SH-SY5Y (cell line): ENCODE data around the gene VSIG1.

Source experiments
- GATA2 ChIP-seq: IDR thresholded peaks from 2 replicates; pipeline ENCODE4 v1.6.1; 2011; ENCODE audit warnings: mild to moderate bottlenecking, low read depth, low read length
- GATA3 ChIP-seq: IDR thresholded peaks from 2 replicates; pipeline ENCODE4 v1.6.1; 2011; ENCODE audit warnings: low read depth, mild to moderate bottlenecking, low read length, moderate library complexity

DNA sequence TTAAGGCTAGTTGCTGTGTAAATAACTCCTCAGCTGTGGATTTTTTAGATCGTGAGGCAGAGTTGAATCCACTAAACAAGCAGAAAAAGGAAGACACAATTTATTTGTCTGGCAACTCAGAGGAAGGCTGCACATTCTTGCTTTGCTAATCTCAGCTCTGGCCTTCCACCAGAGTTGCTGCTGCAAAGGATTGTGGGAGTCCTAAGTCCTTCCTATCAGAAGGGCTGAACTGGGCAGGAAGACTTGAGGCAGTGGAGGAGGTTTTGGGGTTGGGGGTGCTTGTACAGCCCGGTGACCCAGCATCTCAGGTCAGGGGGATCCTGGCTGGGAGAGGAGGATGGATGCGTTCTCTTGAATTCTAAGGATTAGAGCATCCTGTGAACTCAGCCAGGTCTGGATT, 11.0 kb upstream of the VSIG1 start:
- TF ChIP-seq GATA2 (no peak), GATA3 (no peak)
